DND-41 (cell line): ENCODE measurements around the gene STAT5B.

Experiments used
- EZH2 ChIP-seq: IDR thresholded peaks from 3 replicates; pipeline ENCODE4 v1.6.1; 2012; ENCODE audit warnings: borderline replicate concordance, low read depth, mild to moderate bottlenecking, moderate library complexity, low read length, inconsistent platforms; ENCODE audit not compliant: severe bottlenecking
- TF ChIP-seq, protein P1 (sequence below): IDR thresholded peaks from 2 replicates; pipeline ENCODE4 v1.5.1; 2012; ENCODE audit warnings: borderline replicate concordance, low read length, moderate library complexity, mild to moderate bottlenecking; ENCODE audit not compliant: poor library complexity, severe bottlenecking; ENCODE audit errors: extremely low read depth

- TF ChIP-seq, protein P1, sequence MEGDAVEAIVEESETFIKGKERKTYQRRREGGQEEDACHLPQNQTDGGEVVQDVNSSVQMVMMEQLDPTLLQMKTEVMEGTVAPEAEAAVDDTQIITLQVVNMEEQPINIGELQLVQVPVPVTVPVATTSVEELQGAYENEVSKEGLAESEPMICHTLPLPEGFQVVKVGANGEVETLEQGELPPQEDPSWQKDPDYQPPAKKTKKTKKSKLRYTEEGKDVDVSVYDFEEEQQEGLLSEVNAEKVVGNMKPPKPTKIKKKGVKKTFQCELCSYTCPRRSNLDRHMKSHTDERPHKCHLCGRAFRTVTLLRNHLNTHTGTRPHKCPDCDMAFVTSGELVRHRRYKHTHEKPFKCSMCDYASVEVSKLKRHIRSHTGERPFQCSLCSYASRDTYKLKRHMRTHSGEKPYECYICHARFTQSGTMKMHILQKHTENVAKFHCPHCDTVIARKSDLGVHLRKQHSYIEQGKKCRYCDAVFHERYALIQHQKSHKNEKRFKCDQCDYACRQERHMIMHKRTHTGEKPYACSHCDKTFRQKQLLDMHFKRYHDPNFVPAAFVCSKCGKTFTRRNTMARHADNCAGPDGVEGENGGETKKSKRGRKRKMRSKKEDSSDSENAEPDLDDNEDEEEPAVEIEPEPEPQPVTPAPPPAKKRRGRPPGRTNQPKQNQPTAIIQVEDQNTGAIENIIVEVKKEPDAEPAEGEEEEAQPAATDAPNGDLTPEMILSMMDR = no peak
- no peak for TF ChIP-seq EZH2
Measured at GRCh38 chr17:42174126-42174783, 101.9 kb downstream of the STAT5B start.
